Measurements from ENCODE around the gene CWC27. TPM values are rescaled to one million over a fixed set of nuclear protein-coding genes. Genes with fewer than 3 reads are reported as not detected.
"Not testable (repeated sequence)": the region's sequence is repeated elsewhere in the genome, so short reads cannot be mapped to it uniquely, and the experiment has no call there.

The CWC27 gene
- total RNA-seq, 6 donors from 2014 or later = 8.0 to 21.2 (median 14.6) TPM

- no peak for TF ChIP-seq POLR2A (IDR thresholded peaks at IDR 0.05)
- TF ChIP-seq, protein P1, sequence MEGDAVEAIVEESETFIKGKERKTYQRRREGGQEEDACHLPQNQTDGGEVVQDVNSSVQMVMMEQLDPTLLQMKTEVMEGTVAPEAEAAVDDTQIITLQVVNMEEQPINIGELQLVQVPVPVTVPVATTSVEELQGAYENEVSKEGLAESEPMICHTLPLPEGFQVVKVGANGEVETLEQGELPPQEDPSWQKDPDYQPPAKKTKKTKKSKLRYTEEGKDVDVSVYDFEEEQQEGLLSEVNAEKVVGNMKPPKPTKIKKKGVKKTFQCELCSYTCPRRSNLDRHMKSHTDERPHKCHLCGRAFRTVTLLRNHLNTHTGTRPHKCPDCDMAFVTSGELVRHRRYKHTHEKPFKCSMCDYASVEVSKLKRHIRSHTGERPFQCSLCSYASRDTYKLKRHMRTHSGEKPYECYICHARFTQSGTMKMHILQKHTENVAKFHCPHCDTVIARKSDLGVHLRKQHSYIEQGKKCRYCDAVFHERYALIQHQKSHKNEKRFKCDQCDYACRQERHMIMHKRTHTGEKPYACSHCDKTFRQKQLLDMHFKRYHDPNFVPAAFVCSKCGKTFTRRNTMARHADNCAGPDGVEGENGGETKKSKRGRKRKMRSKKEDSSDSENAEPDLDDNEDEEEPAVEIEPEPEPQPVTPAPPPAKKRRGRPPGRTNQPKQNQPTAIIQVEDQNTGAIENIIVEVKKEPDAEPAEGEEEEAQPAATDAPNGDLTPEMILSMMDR (IDR thresholded peaks at IDR 0.05) = no peak
- no peak for TF ChIP-seq POLR2AphosphoS5 (IDR thresholded peaks at IDR 0.05)
- no peak for TF ChIP-seq EP300 (IDR thresholded peaks at IDR 0.05)
- no peaks in the 10 kb centered on the region for H3K27me3 ChIP-seq
- no peak overlapping the region for H3K4me3 ChIP-seq
- WGBS, 2 donors = 93 to 98% methylated on average over 1 of the region's 1 CpG
- no peak for ATAC-seq (ENCODE audit: low FRiP score in 2 of 2)
- no peaks in the 10 kb centered on the region for H3K9me3 ChIP-seq
- H3K36me3 ChIP-seq = no peaks in the 10 kb centered on the region
- H3K4me1 ChIP-seq = no peaks in the 10 kb centered on the region
- no peak for DNase-seq
- H3K27ac ChIP-seq = no peak overlapping the region
These were observed 161.1 kb downstream of the CWC27 start for GRCh38 chr5:64929833-64930232.

GRCh38 chr5:64930672-64931318, 162.1 kb downstream of the CWC27 start:
- WGBS, 2 donors = 95 to 98% methylated on average over 2 of the region's 2 CpGs
- Histone ChIP-seq H3K36me3 (no peaks in the 10 kb centered on the region), H3K4me3 (no peak overlapping the region), H3K27ac (no peak overlapping the region), H3K27me3 (no peaks in the 10 kb centered on the region), H3K9me3 (peaks cover 0 to 3% (median 0%) of the 10 kb centered on the region in 4 donors), H3K4me1 (no peaks in the 10 kb centered on the region)
- DNase-seq = no peak
- ATAC-seq (ENCODE audit: low FRiP score in 2 of 2) = no peak
- TF ChIP-seq, protein P1 (IDR thresholded peaks at IDR 0.05) = no peak
- TF ChIP-seq EP300 (IDR thresholded peaks at IDR 0.05) (no peak), POLR2A (IDR thresholded peaks at IDR 0.05) (no peak), POLR2AphosphoS5 (IDR thresholded peaks at IDR 0.05) (no peak)

GRCh38 chr5:64939422-64939771, 170.7 kb downstream of the CWC27 start:
- 83 to 100% methylated on average over 1 to 4 of the region's 4 CpGs for WGBS, 2 donors
- H3K27me3 ChIP-seq; H3K36me3 ChIP-seq; H3K9me3 ChIP-seq; ATAC-seq (ENCODE audit: low FRiP score in 2 of 2): not testable (repeated sequence)
- peaks cover 6 to 12% (median 10%) of the 10 kb centered on the region in 4 donors for H3K4me1 ChIP-seq
- peak overlapping the region in 1 of 4 donors; percentile 32 for H3K27ac ChIP-seq
- peak overlapping the region in 2 of 4 donors; percentile 3 to 22 for H3K4me3 ChIP-seq
- peak in 1 of 2 donors; percentile 43 for DNase-seq

- Histone ChIP-seq H3K4me1 (peaks cover 6 to 12% (median 10%) of the 10 kb centered on the region in 4 donors), H3K9me3 (peaks cover 0 to 5% (median 1%) of the 10 kb centered on the region in 4 donors), H3K27ac (peak overlapping the region in 3 of 4 donors; percentile 2 to 32 (median 10)), H3K4me3 (peak overlapping the region in 2 of 4 donors; percentile 3 to 22), H3K36me3 (no peaks in the 10 kb centered on the region), H3K27me3 (no peaks in the 10 kb centered on the region)
- TF ChIP-seq POLR2A (IDR thresholded peaks at IDR 0.05) (no peak), POLR2AphosphoS5 (IDR thresholded peaks at IDR 0.05) (no peak)
- TF ChIP-seq, protein P1 (IDR thresholded peaks at IDR 0.05) = no peak
- ATAC-seq (ENCODE audit: low FRiP score in 2 of 2) (peak; percentile 55 to 57), DNase-seq (peak; percentile 40 to 77)
- WGBS, 2 donors = 68 to 87% methylated on average over 10 to 16 of the region's 17 CpGs
These were observed 171.2 kb downstream of the CWC27 start for GRCh38 chr5:64939772-64940510.

- no peak for TF ChIP-seq POLR2AphosphoS5 (IDR thresholded peaks at IDR 0.05)
- no peak for TF ChIP-seq EP300 (IDR thresholded peaks at IDR 0.05)
- TF ChIP-seq, protein P1 (IDR thresholded peaks at IDR 0.05) = no peak
- no peak for TF ChIP-seq POLR2A (IDR thresholded peaks at IDR 0.05)
- DNase-seq = no peak
- peaks cover 0 to 1% (median 0%) of the 10 kb centered on the region in 4 donors for H3K9me3 ChIP-seq
- H3K4me1 ChIP-seq = peaks cover 6 to 12% (median 10%) of the 10 kb centered on the region in 4 donors
- WGBS, 2 donors = 73 to 78% methylated on average over 4 of the region's 4 CpGs
- no peaks in the 10 kb centered on the region for H3K27me3 ChIP-seq
- no peak overlapping the region for H3K4me3 ChIP-seq
- no peak for ATAC-seq (ENCODE audit: low FRiP score in 2 of 2)
- H3K27ac ChIP-seq = no peak overlapping the region
- H3K36me3 ChIP-seq = no peaks in the 10 kb centered on the region
These were observed 173.7 kb downstream of the CWC27 start for GRCh38 chr5:64942460-64942859.

All from upper lobe of left lung (tissue), 6 donors.